Stimulated activated CD4-positive, alpha-beta T cell treated with anti-CD3 and anti-CD28 coated beads, Interleukin-2, amount 100 ng/mL, for 4 hours (primary cell): ENCODE measurements around the gene FZD10.

Experiments
- DNase-seq: peaks from one replicate; pipeline ENCODE4 v3.0.0-alpha.2; 2020; ENCODE audit warnings: low read depth

The FZD10 gene

DNA sequence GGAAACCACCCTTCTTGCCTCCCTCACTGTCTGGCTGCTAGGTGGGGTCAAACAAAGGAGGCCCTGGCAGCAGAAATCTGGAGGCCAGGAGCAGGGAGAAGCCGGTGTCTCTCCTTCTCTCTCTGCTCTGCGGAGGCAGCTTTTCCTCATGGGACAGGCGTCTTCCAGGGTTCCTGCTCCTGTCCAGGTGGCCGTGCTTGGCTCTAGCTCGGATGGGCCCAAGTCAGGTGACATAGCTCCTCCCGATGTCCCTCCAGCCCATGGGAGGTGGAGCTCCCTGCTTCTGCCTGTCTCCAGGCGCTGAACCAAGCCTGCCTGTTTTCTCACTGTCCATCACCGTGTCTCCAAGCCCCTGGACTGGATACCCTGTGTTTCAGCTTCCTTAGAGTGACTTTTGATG is 30.5 kb upstream of the FZD10 start:
- DNase-seq, result no peak

DNA sequence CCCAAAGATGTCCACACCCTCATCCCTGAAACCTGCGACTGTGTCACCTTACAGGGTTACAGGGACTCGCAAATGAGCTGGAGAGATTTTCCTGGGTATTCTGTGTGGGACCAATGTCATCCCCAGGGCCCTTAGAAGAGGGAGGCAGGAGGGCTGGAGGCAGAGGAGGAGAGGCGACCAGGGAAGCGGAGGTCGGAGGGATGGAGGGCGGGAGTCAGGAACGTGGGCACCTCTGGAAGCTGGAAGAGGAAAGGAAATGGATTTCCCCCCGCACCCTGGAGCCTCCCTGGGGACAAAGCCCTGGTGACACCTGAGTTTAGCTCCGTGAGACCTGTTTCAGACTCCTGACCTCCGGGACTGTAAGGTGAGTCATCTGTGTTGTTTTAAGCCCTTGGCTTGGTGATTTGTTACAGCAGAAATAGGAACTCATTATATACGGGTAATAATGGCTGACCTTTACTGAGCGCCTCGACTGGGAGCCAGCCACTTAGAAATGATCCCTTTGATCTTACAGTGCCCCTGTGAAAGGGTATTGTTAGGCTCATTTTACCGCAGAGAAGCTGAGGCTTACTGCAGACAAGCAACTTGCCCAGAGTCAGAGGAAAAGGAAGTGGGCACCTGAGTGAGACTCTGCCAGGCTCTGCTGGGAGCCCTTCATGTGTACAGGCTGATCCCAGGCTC is 29.3 kb upstream of the FZD10 start:
- no peak for DNase-seq

DNA sequence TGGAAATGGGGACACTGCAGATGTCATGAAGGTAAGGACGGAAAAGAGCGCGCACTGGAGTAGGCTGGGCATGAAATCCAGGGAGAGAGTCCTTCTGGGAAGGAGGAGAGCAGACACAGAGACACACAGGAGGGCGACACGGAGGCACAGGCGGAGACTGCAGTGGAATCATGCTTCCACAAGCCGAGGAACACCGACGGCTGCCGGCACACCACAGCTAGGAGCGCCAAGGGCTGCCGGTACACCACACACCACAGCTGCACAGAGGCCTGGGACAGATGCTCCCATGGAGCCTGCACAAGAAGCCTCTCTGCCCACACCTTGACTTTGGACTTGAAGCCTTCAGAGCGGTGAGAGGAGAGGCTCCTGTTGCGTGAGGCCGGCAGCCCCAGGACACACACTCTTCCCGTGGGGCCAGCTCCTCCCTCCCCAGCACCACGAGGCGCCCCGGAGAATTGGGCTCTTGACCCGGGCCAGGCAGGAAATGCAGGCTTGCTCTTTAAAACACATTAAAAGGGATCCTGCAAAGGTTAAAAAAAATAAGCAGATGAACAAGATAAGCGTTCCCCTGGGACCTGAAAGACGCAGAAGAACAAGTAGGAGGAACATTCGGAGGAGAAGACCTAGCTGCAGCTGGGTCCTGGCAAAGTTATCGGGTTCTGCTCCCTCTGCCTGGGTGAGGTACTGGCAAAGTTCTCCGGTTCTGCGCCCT is 28.3 kb upstream of the FZD10 start:
- no peak for DNase-seq

DNA sequence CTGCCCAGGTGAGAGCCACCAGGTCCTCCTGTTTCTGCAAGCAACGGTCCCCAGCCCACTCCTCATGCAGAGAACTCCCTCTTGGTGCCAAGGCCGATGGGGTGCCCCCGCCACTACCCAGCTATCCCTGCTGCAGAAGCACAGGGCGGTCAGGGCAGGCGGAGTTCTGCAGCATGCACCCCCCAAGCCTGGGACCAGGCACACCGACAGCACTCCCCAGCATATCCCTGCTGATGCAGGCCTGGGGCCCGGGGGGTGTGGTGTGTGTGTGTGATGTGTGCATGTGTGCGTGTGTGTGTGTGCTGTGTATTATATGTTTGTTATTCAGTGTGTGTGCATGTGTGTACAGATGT is 27.7 kb upstream of the FZD10 start:
- DNase-seq, result no peak

- no peak for DNase-seq
Measured at GRCh38 chr12:130136509-130137039, 25.7 kb upstream of the FZD10 start.

- no peak for DNase-seq
Measured at GRCh38 chr12:130137040-130138018, 24.9 kb upstream of the FZD10 start.

GRCh38 chr12:130138478-130138877 is 23.8 kb upstream of the FZD10 start:
- no peak for DNase-seq

- no peak for DNase-seq
Measured at GRCh38 chr12:130139567-130140421, 22.5 kb upstream of the FZD10 start.

GRCh38 chr12:130141105-130141504 is 21.2 kb upstream of the FZD10 start:
- no peak for DNase-seq

- DNase-seq, result no peak
Measured at GRCh38 chr12:130141901-130142683, 20.2 kb upstream of the FZD10 start.

GRCh38 chr12:130142736-130143135 is 19.5 kb upstream of the FZD10 start:
- DNase-seq, result no peak

DNA sequence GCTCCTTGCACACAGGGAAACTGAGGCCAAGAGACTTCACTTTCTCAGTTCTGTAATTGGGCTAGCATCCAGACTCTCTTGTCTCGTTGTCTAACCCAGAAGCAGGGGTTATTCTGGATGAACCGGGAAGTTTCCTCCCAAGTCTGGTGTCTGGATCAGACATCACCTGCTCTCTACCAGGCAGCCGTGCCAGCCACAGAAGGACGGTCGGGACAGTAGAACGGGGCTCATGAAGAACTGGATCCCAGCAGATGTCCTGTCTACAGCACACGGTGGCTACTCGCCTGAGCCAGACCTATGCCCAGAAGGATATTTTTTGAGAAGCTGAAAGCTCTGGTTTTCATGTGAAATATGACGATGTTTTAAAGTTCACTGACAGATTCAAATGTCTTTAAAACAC is 19.1 kb upstream of the FZD10 start:
- DNase-seq, result no peak

GRCh38 chr12:130144256-130144655 is 18.0 kb upstream of the FZD10 start:
- DNase-seq, result no peak

GRCh38 chr12:130145731-130146130 is 16.5 kb upstream of the FZD10 start:
- DNase-seq, result no peak

DNA sequence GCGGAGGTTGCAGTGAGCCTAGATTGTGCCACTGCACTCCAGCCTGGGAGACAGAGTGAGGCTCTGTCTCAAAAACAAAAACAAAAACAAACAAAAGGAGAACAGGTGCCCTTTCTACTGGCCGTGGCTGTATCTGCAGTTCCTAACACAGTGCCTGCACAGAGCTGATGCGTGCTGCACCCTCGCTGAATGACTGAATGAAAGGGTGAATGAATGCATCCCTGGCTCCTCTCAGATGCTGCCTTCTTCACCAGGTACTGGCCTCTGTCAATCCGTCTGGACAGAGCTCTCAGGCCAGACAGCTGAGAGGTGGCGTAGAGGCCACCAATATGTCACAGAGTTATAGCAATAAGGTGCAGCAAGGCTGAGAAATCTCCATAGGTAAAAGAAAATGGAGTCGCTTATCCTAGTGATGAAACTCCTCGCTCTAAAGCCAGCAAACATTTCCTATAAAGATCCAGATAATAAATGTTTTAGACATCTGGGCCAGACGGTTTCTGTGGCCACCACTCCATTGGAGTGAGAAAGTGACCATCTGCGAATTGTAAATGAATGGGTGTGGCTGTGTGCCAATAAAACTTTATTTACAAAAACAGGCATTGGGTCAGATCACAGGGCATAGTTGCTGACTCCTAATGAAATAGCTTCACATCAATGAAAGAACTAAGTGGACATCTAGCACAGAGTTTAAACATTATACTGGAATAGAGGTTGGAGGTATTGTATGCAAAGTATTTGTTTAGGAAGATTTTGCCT is 15.9 kb upstream of the FZD10 start:
- no peak for DNase-seq

- DNase-seq, result no peak
Measured at GRCh38 chr12:130147875-130148596, 14.2 kb upstream of the FZD10 start.

DNA sequence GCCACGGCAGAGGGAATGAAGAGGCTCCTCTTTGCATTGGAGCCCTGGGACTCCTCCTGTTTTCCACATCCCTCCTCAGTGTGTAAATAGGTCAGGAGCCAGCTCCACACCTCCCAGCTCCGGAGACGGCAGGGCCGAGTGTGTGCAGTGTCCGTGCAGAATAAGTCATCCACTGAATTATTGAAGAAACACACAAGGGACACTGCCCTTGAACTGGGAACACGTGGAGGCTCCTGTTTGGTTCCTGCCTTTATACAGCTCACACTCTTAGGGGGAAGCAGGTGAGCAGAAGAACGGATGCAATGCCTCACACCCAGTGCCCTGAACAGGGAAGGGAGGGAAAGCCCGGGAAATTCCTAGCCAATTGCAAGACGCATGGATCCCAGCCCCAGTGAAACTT is 10.4 kb upstream of the FZD10 start:
- DNase-seq, result no peak

DNA sequence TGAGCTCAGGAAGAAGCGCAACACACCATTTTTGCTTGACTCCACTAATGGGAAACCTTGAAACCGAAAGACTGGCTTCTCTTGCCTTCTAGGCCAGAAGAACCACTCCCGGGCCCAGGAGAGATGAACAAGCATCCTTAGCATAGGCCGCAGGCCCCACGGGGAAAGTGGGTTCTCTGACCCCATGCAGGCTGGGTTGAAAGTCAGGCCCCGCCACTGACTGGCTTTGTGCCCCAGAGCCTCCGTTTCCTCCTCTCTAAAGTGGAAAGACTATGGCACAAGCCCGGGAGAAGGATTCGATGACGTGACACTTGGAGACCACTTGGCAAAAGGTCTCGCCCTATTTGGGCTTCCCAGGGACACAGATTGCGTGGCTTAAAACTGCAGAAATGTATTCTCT is 9.9 kb upstream of the FZD10 start:
- DNase-seq, result no peak

GRCh38 chr12:130153803-130154202 is 8.5 kb upstream of the FZD10 start:
- DNase-seq, result no peak
